ENCODE measurements around the gene AR. TPM values are rescaled to one million over a fixed set of nuclear protein-coding genes. Genes with fewer than 3 reads are reported as not detected.
A peak's percentile ranks its signal among the peaks of the same experiment; 100 is the strongest.

The AR gene
- total and polyA plus RNA-seq, 4 donors: 2.8 to 67.4 (median 22.9) TPM

- DNase-seq (ENCODE audit: low spot score): no peak
- TF ChIP-seq RXRA (IDR thresholded peaks at IDR 0.05): no peak
- H3K9ac ChIP-seq (ENCODE audit: low read depth in 1 of 2, low read length in 2 of 2): no peak overlapping the region
Observed at GRCh38 chrX:67563469-67564448, 19.9 kb downstream of the AR start.

GRCh38 chrX:67564475-67564874 lies 20.7 kb downstream of the AR start:
- H3K36me3 ChIP-seq (ENCODE audit: control insufficient read depth in 4 of 4, insufficient read depth in 3 of 4, low read depth in 1 of 4, low read length in 3 of 4): peaks cover 0 to 3% (median 0%) of the 10 kb centered on the region in 4 donors
- no peak overlapping the region for H3K27ac ChIP-seq (ENCODE audit: low read depth in 1 of 2, low read length in 2 of 2)
- no peak overlapping the region for H3K9ac ChIP-seq (ENCODE audit: low read depth in 1 of 2, low read length in 2 of 2)
- TF ChIP-seq ATF3 (IDR thresholded peaks at IDR 0.05) (no peak), GABPA (IDR thresholded peaks at IDR 0.05 in 1 of 2, conservative IDR thresholded peaks at IDR 0.05 in 1 of 2) (no peak), YY1 (IDR thresholded peaks at IDR 0.05) (no peak), SP1 (IDR thresholded peaks at IDR 0.05) (no peak), TAF1 (conservative IDR thresholded peaks at IDR 0.05) (no peak), JUND (IDR thresholded peaks at IDR 0.05) (no peak), RAD21 (IDR thresholded peaks at IDR 0.05) (no peak), MAX (IDR thresholded peaks at IDR 0.05) (no peak), EGR1 (IDR thresholded peaks at IDR 0.05; ENCODE audit: low read depth in 2 of 2) (no peak), HNF4A (conservative IDR thresholded peaks at IDR 0.05) (no peak), FOXA1 (IDR thresholded peaks at IDR 0.05) (no peak), CTCF (IDR thresholded peaks at IDR 0.05; ENCODE audit: low read depth, low read length, missing input control) (no peak), REST (IDR thresholded peaks at IDR 0.05) (no peak)
- peaks cover 6 to 25% (median 15%) of the 10 kb centered on the region in 4 donors for H3K4me1 ChIP-seq (ENCODE audit: control insufficient read depth in 4 of 4, insufficient read depth in 4 of 4, low read length in 3 of 4)
- H3K9me3 ChIP-seq (ENCODE audit: control insufficient read depth in 4 of 4, low read length in 3 of 4): no peaks in the 10 kb centered on the region
- H3K4me3 ChIP-seq (ENCODE audit: low read depth in 1 of 3, low read length in 3 of 3): no peak overlapping the region
- no peaks in the 10 kb centered on the region for H3K27me3 ChIP-seq (ENCODE audit: control insufficient read depth in 4 of 4, insufficient read depth in 4 of 4, low read length in 3 of 4)
- no peak for DNase-seq (ENCODE audit: low spot score)
- 95% methylated on average over 1 of the region's 1 CpG for WGBS

More at GRCh38 chrX:67563469-67564448, 19.9 kb downstream of the AR start:
- peaks cover 6 to 29% (median 15%) of the 10 kb centered on the region in 4 donors for H3K4me1 ChIP-seq (ENCODE audit: control insufficient read depth in 4 of 4, insufficient read depth in 4 of 4, low read length in 3 of 4)
- H3K4me3 ChIP-seq (ENCODE audit: low read depth in 1 of 3, low read length in 3 of 3): no peak overlapping the region
- no peaks in the 10 kb centered on the region for H3K27me3 ChIP-seq (ENCODE audit: control insufficient read depth in 4 of 4, insufficient read depth in 4 of 4, low read length in 3 of 4)
- no peaks in the 10 kb centered on the region for H3K9me3 ChIP-seq (ENCODE audit: control insufficient read depth in 4 of 4, low read length in 3 of 4)
- peak overlapping the region in 1 of 2 donors; percentile 42 for H3K27ac ChIP-seq (ENCODE audit: low read depth in 1 of 2, low read length in 2 of 2)
- H3K36me3 ChIP-seq (ENCODE audit: control insufficient read depth in 4 of 4, insufficient read depth in 3 of 4, low read depth in 1 of 4, low read length in 3 of 4): peaks cover 0 to 3% (median 0%) of the 10 kb centered on the region in 4 donors
- 56% methylated on average over 7 of the region's 7 CpGs for WGBS

Measured in liver (tissue), 9 donors.